Activated CD8-positive, alpha-beta memory T cell treated with anti-CD3 and anti-CD28 coated beads, Interleukin-2, amount 50 U/mL, for 48 hours (primary cell): Measurements from ENCODE around the gene OR5C1.
"Not testable (repeated sequence)": the region's sequence is repeated elsewhere in the genome, so short reads cannot be mapped to it uniquely, and the experiment has no call there.

Experiments used
- DNase-seq: peaks from one replicate; pipeline ENCODE4 v3.0.0-alpha.2; 2020

OR5C1 gene

DNA sequence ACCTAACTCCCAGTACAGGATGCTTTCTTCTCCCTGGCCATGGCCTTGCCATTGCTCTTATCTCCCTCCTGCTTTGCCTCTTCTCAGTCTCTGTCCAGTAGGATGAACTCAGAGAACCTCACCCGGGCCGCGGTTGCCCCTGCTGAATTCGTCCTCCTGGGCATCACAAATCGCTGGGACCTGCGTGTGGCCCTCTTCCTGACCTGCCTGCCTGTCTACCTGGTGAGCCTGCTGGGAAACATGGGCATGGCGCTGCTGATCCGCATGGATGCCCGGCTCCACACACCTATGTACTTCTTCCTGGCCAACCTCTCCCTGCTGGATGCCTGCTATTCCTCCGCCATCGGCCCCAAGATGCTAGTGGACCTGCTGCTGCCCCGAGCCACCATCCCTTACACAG lies at the start of gene OR5C1:
Gene OR5C1, plus strand, starts transcription at position 103 of the 400 bp plus-strand sequence. Its CDS starts 0 bp downstream, at position 103.
- DNase-seq, result no peak

DNA sequence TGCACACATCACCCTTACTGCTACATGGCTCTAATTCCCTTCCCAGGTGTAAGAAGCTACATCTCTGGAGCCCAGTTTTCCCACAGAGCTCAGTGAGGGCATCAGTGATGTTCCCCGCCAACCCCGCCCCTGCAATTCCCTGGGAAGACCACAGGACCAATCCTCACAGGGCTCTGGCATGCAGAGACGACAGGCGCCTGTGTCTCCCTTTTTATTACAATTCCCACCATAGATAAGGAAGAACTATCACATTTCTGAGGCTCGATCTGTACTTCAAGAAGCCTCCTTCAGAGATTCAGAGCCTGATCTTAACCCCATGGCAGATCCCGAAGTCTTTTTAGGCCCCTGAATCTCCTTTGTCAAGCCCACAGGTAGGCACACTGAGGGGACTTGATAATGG lies 46.7 kb upstream of the OR5C1 start, which contains the start of gene OR1L6:
Gene OR1L6, plus strand, starts transcription at position 301 of the 400 bp plus-strand sequence. CDS start 7,545 bp downstream, outside the sequence.
- DNase-seq, result no peak

GRCh38 chr9:122754825-122755224 lies 33.9 kb upstream of the OR5C1 start:
- DNase-seq, result no peak

DNA sequence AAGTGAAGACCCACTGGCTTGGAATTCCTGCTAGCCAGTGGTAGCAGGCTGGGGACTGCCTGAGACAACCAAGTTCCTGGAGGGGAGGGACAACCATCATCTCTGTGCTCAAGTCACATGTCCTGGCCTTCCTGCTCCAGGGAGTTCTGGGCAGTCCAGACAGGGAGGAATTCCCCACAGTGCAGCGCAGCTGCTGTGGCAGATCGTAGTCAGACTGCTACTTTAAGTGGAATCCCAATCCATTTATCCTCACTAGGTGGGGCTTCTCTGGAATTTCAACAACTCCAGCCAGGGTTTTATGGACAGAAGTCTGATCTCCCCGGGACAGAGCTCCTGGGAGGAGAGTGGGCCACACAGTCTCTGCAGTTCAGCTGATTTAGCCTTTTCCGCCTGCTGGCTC lies 20.9 kb upstream of the OR5C1 start:
- no peak for DNase-seq

DNA sequence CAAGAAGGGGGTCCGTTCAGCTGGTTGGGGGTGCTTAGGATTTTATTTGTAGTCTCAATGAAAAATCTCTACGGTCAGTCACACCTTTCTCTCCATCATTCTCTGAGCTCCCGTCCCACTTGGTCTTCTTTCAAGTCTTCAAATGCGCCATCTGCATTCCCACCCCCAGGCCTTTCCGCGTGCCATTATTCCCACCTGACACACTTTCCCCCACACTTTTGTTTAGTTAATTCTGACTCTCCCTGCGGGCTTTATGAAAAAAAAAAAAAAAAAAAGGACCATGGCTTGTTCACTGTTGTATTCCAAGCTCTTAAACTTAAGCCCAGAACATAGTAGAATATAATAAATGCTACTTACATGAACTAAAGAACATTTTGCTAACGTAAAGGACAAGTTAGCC lies 11.7 kb upstream of the OR5C1 start:
- DNase-seq, result no peak

DNA sequence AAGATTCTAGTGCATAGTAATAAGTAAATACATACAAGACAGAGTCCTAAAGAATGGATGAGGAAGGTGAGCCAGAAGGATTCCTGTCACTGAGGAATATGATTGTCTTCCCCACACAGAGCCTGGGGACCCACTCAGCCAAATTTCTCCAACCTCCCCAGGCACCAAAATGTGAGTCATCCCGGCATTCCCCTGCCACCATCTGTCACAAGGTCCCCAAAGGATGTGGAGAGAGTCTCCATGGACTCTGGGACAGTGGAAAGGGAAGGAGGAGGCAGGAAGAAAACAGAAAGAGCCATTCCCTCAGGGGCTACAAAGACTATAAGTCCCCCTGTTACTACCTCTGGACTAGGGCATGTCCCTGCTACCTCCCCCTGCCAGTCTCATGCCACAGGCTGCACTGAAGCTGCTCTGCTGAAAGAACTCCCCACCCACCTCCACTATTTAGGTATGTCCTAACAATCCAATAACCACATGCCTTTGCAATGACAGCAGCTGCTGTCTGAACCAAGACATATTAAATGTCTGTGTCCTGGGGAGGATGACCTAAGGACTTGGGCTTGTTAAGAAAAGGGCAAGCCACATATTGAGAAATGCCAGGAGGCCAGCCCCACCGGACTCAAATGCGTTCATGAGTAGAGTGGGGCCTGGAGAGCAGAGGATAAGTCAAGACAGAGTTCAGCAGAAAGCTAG lies 10.7 kb upstream of the OR5C1 start:
- DNase-seq, result no peak

GRCh38 chr9:122779181-122779580 lies 9.6 kb upstream of the OR5C1 start:
- DNase-seq, result no peak

DNA sequence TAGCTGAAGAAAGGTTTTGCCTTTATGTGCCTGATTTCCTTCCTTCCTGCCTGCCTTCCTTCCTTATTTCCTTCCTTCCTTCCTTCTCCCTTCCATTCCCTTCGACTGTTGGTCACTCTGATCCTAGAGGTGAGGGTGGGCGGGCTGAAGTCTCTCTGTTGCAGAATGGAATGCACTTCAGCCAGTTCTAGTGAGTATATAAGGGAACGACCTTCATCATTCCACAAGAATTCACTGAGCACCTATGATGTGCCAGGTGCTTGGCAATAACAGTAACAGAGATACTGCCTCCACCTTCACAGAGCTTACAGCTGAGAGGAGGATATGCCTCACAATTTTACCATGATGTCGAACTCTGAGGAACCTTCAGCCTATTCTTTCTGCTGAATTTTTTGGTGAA lies 8.7 kb upstream of the OR5C1 start:
- no peak for DNase-seq

DNA sequence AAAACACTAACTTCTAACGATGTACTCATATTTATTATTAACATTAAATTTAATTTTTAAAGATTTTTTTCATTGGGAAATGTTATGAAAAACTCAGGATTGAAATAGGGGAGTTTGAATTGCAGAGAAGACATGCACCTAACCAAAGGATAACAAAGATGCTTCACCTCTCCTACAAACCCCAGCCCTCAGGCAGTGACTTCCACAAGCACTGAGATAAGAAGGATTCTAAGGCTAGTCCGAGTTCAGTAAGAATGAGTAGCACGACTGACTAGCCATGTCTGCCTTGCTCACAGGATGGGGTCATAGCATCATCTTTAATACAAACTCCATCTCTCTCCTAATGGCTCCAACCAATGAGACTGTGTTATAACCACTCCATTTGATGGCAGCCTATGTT lies 7.1 kb upstream of the OR5C1 start:
- no peak for DNase-seq

GRCh38 chr9:122785269-122785668 lies 3.5 kb upstream of the OR5C1 start:
- DNase-seq, result no peak

- DNase-seq, result no peak
Observed at GRCh38 chr9:122786338-122786737, 2.4 kb upstream of the OR5C1 start.

GRCh38 chr9:122789256-122790046 lies 718 bp downstream of the OR5C1 start:
- DNase-seq, result no peak

GRCh38 chr9:122791872-122792669 lies 3.3 kb downstream of the OR5C1 start:
- no peak for DNase-seq

GRCh38 chr9:122797316-122798063 lies 8.8 kb downstream of the OR5C1 start:
- DNase-seq, result no peak

DNA sequence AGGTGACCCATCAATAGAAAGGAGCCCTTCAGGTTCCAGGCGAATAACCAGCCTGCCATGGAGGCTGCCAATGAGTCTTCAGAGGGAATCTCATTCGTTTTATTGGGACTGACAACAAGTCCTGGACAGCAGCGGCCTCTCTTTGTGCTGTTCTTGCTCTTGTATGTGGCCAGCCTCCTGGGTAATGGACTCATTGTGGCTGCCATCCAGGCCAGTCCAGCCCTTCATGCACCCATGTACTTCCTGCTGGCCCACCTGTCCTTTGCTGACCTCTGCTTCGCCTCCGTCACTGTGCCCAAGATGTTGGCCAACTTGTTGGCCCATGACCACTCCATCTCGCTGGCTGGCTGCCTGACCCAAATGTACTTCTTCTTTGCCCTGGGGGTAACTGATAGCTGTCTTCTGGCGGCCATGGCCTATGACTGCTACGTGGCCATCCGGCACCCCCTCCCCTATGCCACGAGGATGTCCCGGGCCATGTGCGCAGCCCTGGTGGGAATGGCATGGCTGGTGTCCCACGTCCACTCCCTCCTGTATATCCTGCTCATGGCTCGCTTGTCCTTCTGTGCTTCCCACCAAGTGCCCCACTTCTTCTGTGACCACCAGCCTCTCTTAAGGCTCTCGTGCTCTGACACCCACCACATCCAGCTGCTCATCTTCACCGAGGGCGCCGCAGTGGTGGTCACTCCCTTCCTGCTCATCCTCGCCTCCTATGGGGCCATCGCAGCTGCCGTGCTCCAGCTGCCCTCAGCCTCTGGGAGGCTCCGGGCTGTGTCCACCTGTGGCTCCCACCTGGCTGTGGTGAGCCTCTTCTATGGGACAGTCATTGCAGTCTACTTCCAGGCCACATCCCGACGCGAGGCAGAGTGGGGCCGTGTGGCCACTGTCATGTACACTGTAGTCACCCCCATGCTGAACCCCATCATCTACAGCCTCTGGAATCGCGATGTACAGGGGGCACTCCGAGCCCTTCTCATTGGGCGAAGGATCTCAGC lies 11.6 kb downstream of the OR5C1 start, which contains the start of gene OR1K1:
Gene OR1K1, plus strand, starts transcription at position 58 of the 995 bp plus-strand sequence. Its CDS starts 0 bp downstream, at position 58.
- no peak for DNase-seq

DNA sequence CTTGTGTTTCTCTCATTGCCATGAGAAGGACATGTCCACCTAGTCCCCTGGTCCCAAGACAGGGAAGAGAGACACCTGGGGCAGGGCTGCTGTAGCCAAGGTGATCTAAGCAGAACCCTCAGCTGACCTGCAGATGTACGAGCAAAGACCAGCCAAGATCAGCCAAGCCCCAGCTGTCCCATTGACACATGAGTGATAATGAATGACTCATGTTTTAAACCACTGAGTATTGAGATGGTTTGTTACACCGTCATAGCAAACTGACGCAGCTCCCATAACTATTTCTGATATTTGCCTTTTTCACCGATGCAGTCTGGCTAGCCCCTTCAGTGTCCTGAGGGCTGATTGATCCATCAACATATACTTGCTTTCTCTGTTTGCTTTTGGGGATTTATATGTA lies 17.9 kb downstream of the OR5C1 start:
- no peak for DNase-seq

DNA sequence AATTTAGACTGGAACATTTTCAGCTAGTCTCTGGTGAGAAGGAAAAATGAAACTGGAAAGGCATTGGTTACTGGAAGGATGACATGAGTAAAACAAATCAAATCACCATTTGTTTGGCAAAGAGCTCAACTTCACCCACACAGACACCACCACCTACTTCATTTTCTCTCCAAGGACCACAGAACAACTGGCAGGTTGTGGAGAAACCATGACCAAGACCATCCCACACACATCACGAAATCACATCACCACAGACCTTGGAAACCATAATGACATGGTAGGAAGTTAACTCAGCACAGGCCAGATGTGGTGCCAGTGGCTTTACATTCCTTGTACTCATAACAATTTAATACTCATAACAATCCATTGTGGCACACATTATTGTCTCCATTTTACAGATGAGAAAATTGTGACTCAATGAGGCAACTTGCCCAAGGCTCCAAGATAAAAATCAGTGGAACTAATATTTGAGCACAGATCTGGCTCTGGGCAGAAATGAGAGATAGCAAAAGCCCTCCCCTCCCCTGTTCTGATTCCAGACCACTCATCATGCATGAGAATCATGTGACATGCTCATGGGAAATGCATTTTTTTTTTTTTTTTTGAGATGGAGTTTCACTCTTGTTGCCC lies 18.7 kb downstream of the OR5C1 start:
- peak; percentile 66 for DNase-seq

- DNase-seq, result no peak
Observed at GRCh38 chr9:122808141-122808540, 19.4 kb downstream of the OR5C1 start.

GRCh38 chr9:122809261-122809660 lies 20.5 kb downstream of the OR5C1 start:
- not testable (repeated sequence) for DNase-seq

- peak; percentile 88 for DNase-seq
Observed at GRCh38 chr9:122810306-122810946, 21.7 kb downstream of the OR5C1 start.
